ENCODE data around the gene FOXF1.

The FOXF1 gene

GRCh38 chr16:86524029-86524428, 13.7 kb downstream of the FOXF1 start:
- TF ChIP-seq, protein P1, sequence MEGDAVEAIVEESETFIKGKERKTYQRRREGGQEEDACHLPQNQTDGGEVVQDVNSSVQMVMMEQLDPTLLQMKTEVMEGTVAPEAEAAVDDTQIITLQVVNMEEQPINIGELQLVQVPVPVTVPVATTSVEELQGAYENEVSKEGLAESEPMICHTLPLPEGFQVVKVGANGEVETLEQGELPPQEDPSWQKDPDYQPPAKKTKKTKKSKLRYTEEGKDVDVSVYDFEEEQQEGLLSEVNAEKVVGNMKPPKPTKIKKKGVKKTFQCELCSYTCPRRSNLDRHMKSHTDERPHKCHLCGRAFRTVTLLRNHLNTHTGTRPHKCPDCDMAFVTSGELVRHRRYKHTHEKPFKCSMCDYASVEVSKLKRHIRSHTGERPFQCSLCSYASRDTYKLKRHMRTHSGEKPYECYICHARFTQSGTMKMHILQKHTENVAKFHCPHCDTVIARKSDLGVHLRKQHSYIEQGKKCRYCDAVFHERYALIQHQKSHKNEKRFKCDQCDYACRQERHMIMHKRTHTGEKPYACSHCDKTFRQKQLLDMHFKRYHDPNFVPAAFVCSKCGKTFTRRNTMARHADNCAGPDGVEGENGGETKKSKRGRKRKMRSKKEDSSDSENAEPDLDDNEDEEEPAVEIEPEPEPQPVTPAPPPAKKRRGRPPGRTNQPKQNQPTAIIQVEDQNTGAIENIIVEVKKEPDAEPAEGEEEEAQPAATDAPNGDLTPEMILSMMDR (IDR thresholded peaks at IDR 0.05; ENCODE audit: control extremely low read depth, extremely low read depth, low read depth, missing control alignments), result no peak
- ChIA-PET CTCF (no interaction called here), POLR2A (no interaction called here)
- DNase-seq (ENCODE audit: extremely low spot score), result no peak

GRCh38 chr16:86525696-86526095, 15.4 kb downstream of the FOXF1 start:
- ChIA-PET POLR2A (no interaction called here), CTCF (interaction anchor here (1.3 kb wide), 1 partner anchor 705 kb away, joined by 3 read pairs; no protein-coding TSS in a partner anchor)
- TF ChIP-seq, protein P1 (IDR thresholded peaks at IDR 0.05; ENCODE audit: control extremely low read depth, extremely low read depth, low read depth, missing control alignments), result no peak
- no peak for DNase-seq (ENCODE audit: extremely low spot score)

DNA sequence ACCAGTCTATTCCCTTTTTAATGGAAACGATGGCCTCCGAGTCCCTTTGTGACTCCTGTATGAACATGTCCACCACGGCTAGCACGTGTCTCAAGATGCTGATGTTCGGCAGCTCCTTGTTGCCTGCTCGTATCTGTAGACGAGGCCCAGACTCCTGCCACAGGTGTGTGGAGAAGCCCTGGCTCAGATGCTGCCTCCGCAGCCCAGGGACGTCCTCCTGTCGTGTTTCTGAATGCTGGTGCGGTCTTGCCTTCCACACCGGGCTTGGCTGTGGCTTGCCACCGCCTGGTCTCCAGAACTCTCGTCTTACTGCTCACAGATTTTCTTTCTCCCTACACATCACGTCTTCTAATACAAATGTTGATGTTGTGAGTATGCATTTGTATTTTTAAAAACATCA, 17.0 kb downstream of the FOXF1 start:
- no peak for DNase-seq (ENCODE audit: extremely low spot score)
- POLR2A ChIA-PET, result no interaction called here
- TF ChIP-seq, protein P1 (IDR thresholded peaks at IDR 0.05; ENCODE audit: control extremely low read depth, extremely low read depth, low read depth, missing control alignments), result no peak
- CTCF ChIA-PET, result interaction anchor here (0.9 to 1.4 kb wide), 3 partner anchors 9 to 37 kb away, joined by 3 to 4 read pairs (median 3); no protein-coding TSS in a partner anchor

DNA sequence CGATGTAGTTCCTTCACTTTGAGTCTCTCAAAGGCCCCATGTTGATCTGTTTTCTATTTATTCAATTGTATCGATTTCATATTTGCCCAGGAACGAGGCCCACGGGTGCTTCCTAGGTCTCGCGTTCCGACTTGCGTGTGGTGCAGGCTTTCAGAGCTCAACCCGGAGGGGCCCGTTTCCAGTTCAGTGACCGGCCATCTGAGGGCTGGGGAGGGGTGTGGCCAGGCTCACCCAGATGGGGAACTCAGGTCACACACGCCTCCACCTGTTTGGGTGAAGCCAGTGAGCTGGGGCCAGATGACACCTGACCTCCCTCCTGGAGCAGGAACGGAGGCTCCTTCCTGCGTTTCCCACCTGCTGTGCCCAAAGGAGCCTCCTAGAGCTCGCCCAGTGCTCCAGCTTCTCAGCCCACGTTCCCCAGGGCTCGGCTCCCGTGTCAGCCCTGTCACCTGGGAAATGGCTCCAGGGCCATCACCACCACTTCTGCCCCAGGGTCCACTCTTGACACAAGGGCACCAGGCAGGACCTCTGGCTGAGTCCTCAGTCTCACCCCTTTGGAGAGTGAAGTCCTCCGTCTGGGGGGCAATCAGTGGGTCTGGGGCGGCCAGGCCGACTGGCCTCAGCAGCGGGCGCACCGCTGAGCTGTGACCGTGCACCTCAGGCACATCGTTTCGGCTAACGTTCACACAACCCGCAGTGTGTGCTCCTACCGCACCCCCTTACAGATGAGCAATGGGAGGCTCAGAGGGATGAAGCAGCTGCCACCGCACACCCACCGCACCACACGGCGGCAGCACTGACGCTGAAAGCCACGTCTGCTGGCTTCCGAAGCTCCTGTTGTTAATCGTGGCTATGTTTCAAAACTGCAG, 18.0 kb downstream of the FOXF1 start:
- POLR2A ChIA-PET, result no interaction called here
- CTCF ChIA-PET, result interaction anchor here (0.9 to 2.0 kb wide), 4 partner anchors 10 to 36 kb away, joined by 3 to 8 read pairs (median 4); no protein-coding TSS in a partner anchor
- TF ChIP-seq, protein P1 (IDR thresholded peaks at IDR 0.05; ENCODE audit: control extremely low read depth, extremely low read depth, low read depth, missing control alignments), result no peak
- DNase-seq (ENCODE audit: extremely low spot score), result no peak

DNA sequence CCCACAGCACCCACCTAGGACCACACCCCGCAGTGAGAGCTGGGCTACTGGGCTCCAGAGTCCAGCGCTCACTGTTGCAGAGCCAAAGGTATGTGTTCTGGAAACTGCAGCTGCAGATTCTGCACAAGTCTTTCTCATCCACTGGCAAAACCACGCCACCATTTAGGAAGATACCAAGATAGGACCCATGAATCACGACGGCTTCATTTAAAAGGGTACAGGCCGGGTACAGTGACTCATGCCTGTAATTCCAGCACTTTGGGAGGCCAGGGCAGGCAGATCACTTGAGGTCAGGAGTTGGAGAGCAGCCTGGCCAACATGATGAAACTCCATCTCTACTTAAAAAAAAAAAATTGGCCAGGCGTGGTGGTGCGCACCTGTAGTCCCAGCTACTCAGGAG, 18.8 kb downstream of the FOXF1 start:
- ChIA-PET POLR2A (no interaction called here), CTCF (interaction anchor here (2.0 kb wide), 1 partner anchor 11 kb away, joined by 8 read pairs; no protein-coding TSS in a partner anchor)
- no peak for DNase-seq (ENCODE audit: extremely low spot score)
- TF ChIP-seq, protein P1 (IDR thresholded peaks at IDR 0.05; ENCODE audit: control extremely low read depth, extremely low read depth, low read depth, missing control alignments), result no peak

- TF ChIP-seq, protein P1 (IDR thresholded peaks at IDR 0.05; ENCODE audit: control extremely low read depth, extremely low read depth, low read depth, missing control alignments), result no peak
- DNase-seq (ENCODE audit: extremely low spot score), result no peak
- CTCF ChIA-PET, result interaction anchor here (1.8 to 2.0 kb wide), 2 partner anchors 10 to 12 kb away, joined by 5 to 8 read pairs; no protein-coding TSS in a partner anchor
- POLR2A ChIA-PET, result no interaction called here
These were observed 20.2 kb downstream of the FOXF1 start for GRCh38 chr16:86530251-86531190.

All from GM10248 (cell line).